ENCODE measurements around the gene AMIGO2.

GRCh38 chr12:47091009-47091408 is 11.2 kb upstream of the AMIGO2 start:
- TF ChIP-seq POLR2A (IDR thresholded peaks at IDR 0.05) (no peak), CTCF (IDR thresholded peaks at IDR 0.05) (no peak), POLR2AphosphoS5 (IDR thresholded peaks at IDR 0.05) (no peak)

Data from stomach (tissue), 4 donors.